WTC11 (cell line): ENCODE measurements around the gene BCAS3. TPM values are rescaled to one million over a fixed set of nuclear protein-coding genes. Genes with fewer than 3 reads are reported as not detected.

Source experiments
- ATAC-seq: fragments of 200-7000 bp; cut with Tn5 transposase; 2 replicates; pipeline ENCODE4 v1.10.0; 2021; ENCODE audit warnings: mild to moderate bottlenecking, moderate library complexity
- CTCF ChIA-PET: fragments of 300-600 bp; sonication (Branson Sonifier 250); formaldehyde crosslinking; loops from one replicate; lab custom pipeline; 2021; ENCODE audit warnings: antibody characterized with exemption; lab: Charles Lee
- POLR2A ChIA-PET: fragments of 350-600 bp; sonication (Branson Sonifier 250); formaldehyde crosslinking; loops from one replicate; lab custom pipeline; 2021; ENCODE audit warnings: antibody characterized with exemption; lab: Charles Lee
- DNase-seq: peaks from one replicate; pipeline ENCODE4 v3.0.0; 2021; ENCODE audit warnings: low spot score
- H3K27ac Mint-ChIP-seq: 2 replicates; pipeline ENCODE4 v1.8.0; 2021; ENCODE audit warnings: mixed read lengths
- H3K27me3 Mint-ChIP-seq: 2 replicates; pipeline ENCODE4 v1.8.0; 2021; ENCODE audit warnings: low read depth, mild to moderate bottlenecking, moderate library complexity, mixed read lengths
- H3K36me3 Mint-ChIP-seq: 2 replicates; pipeline ENCODE4 v1.8.0; 2021; ENCODE audit warnings: mixed read lengths
- H3K4me1 Mint-ChIP-seq: 2 replicates; pipeline ENCODE4 v1.8.0; 2022; ENCODE audit warnings: mixed read lengths
- H3K4me3 Mint-ChIP-seq: 2 replicates; pipeline ENCODE4 v1.8.0; 2021; ENCODE audit warnings: mild to moderate bottlenecking, moderate library complexity, mixed read lengths
- H3K9me3 Mint-ChIP-seq: 2 replicates; pipeline ENCODE4 v1.8.0; 2021; ENCODE audit warnings: mixed read lengths
- AR ChIP-seq: fragments of 250-450 bp; sonication (Bioruptor Pico); IDR thresholded peaks from 2 replicates; pipeline ENCODE4 v1.9.0; 2021; ENCODE audit warnings: mild to moderate bottlenecking
- CBFB ChIP-seq: sonication (generic); formaldehyde crosslinking; IDR thresholded peaks from 2 replicates; pipeline ENCODE4 v1.8.1; 2022; ENCODE audit warnings: mild to moderate bottlenecking, low read depth, missing genetic modification reagents
- EMX1 ChIP-seq: fragments of 250-450 bp; sonication (Bioruptor Pico); IDR thresholded peaks from 2 replicates; pipeline ENCODE4 v1.8.0; 2021; ENCODE audit warnings: mild to moderate bottlenecking
- KAT7 ChIP-seq: sonication (generic); formaldehyde crosslinking; IDR thresholded peaks from 2 replicates; pipeline ENCODE4 v1.8.1; 2023; ENCODE audit warnings: missing genetic modification reagents, mild to moderate bottlenecking, borderline replicate concordance
- MAX ChIP-seq: sonication (generic); formaldehyde crosslinking; IDR thresholded peaks from 2 replicates; pipeline ENCODE4 v1.8.0; 2022; ENCODE audit warnings: mild to moderate bottlenecking, missing genetic modification reagents
- NFATC4 ChIP-seq: fragments of 250-450 bp; sonication (Bioruptor Pico); IDR thresholded peaks from 2 replicates; pipeline ENCODE4 v1.9.0; 2021; ENCODE audit warnings: mild to moderate bottlenecking
- NFE2L1 ChIP-seq: sonication (generic); formaldehyde crosslinking; IDR thresholded peaks from 2 replicates; pipeline ENCODE4 v1.8.1; 2023; ENCODE audit warnings: missing genetic modification reagents
- NR2C2 ChIP-seq: sonication (generic); formaldehyde crosslinking; IDR thresholded peaks from 2 replicates; pipeline ENCODE4 v1.8.0; 2022; ENCODE audit warnings: mild to moderate bottlenecking, missing genetic modification reagents
- NR3C1 ChIP-seq: sonication (generic); formaldehyde crosslinking; conservative IDR thresholded peaks from 2 replicates; pipeline ENCODE4 v1.8.1; 2023; ENCODE audit warnings: low read depth, mild to moderate bottlenecking, missing genetic modification reagents
- OVOL2 ChIP-seq: fragments of 250-450 bp; sonication (Bioruptor Pico); IDR thresholded peaks from 2 replicates; pipeline ENCODE4 v1.9.0; 2021; ENCODE audit warnings: mild to moderate bottlenecking, borderline replicate concordance
- PRRX2 ChIP-seq: fragments of 250-450 bp; sonication (Bioruptor Pico); IDR thresholded peaks from 2 replicates; pipeline ENCODE4 v1.8.0; 2021; ENCODE audit warnings: mild to moderate bottlenecking
- STAT6 ChIP-seq: sonication (generic); formaldehyde crosslinking; conservative IDR thresholded peaks from 2 replicates; pipeline ENCODE4 v1.8.1; 2023; ENCODE audit warnings: mild to moderate bottlenecking, low read depth, missing genetic modification reagents, moderate library complexity
- ZNF219 ChIP-seq: sonication (generic); formaldehyde crosslinking; IDR thresholded peaks from 2 replicates; pipeline ENCODE4 v1.8.0; 2023; ENCODE audit warnings: missing genetic modification reagents, mild to moderate bottlenecking, borderline replicate concordance
- ZNF671 ChIP-seq: fragments of 250-450 bp; sonication (Bioruptor Pico); IDR thresholded peaks from 2 replicates; pipeline ENCODE4 v1.8.0; 2021; ENCODE audit warnings: mild to moderate bottlenecking
- total RNA-seq: library from RNA; stranded (reverse); gene quantifications from 3 replicates; pipeline ENCODE4 v1.2.3, GENCODE V29; 2021
- TF ChIP-seq, protein P1 (sequence below): sonication (generic); formaldehyde crosslinking; IDR thresholded peaks from 2 replicates; pipeline ENCODE4 v1.8.1; 2023; ENCODE audit warnings: mild to moderate bottlenecking, missing genetic modification reagents, moderate library complexity
- TF ChIP-seq, protein P2 (sequence below): sonication (generic); formaldehyde crosslinking; IDR thresholded peaks from 2 replicates; pipeline ENCODE4 v1.8.0; 2022; ENCODE audit warnings: mild to moderate bottlenecking, missing genetic modification reagents
- TF ChIP-seq, protein P3 (sequence below): fragments of 250-450 bp; sonication (Bioruptor Pico); IDR thresholded peaks from 2 replicates; pipeline ENCODE4 v1.9.0; 2021; ENCODE audit warnings: moderate library complexity, mild to moderate bottlenecking, inconsistent platforms, borderline replicate concordance
- TF ChIP-seq, protein P4 (sequence below): sonication (generic); formaldehyde crosslinking; IDR thresholded peaks from 2 replicates; pipeline ENCODE4 v1.8.1; 2022; ENCODE audit warnings: mild to moderate bottlenecking, moderate library complexity, missing genetic modification reagents

The BCAS3 gene
- total RNA-seq, 1 experiment from 2014 or later: 15.5 TPM

DNA sequence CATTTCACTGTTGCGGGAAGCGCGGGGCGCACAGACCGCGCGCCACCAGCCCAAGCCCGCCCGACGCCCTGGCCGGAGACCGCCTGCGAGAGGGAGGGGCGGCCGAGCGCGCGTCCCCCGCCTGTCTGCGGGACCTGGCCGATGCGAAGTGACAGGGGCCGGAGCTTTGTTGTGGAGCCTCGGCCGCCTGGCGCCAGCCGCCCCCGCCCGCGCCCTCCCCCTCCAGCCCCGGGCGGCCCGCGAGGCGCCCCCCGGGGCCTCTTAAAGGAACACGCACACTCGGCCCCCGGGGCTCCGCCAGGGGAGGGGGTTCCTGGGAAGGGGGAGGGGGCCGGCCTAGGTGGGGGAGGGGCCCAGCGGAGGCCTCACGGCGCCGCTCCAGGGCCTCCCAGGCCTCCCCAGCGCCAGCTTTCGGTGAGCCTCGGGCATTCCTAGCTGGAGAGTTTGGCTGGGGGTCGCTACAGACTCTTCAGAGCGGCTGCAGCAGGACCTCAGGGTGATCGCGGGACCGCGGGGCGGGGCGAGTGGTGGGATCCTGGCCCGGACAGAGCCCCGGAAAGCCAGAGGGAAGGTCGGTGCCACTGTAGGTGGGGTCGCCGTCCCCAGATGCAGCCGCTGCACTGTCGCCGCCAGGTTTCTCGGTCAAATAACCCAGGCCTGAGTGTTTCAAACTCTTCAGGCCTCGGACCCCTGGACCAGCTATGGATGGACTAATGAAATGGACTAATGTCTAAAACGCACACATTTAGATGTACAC, 719.6 kb downstream of the BCAS3 start:
- H3K36me3 Mint-ChIP-seq: no peaks in the 10 kb centered on the region
- peak; percentile 59 for DNase-seq
- TF ChIP-seq CBFB (CRISPR knock-in tag) (no peak), PRRX2 (no peak), ZNF671 (no peak), AR (CRISPR knock-in tag) (no peak), KAT7 (CRISPR knock-in tag) (no peak), STAT6 (CRISPR knock-in tag) (no peak), EMX1 (CRISPR knock-in tag) (no peak), OVOL2 (CRISPR knock-in tag) (no peak), NR3C1 (no peak), NR2C2 (CRISPR knock-in tag) (no peak)
- TF ChIP-seq, protein P1, sequence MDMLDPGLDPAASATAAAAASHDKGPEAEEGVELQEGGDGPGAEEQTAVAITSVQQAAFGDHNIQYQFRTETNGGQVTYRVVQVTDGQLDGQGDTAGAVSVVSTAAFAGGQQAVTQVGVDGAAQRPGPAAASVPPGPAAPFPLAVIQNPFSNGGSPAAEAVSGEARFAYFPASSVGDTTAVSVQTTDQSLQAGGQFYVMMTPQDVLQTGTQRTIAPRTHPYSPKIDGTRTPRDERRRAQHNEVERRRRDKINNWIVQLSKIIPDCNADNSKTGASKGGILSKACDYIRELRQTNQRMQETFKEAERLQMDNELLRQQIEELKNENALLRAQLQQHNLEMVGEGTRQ (CRISPR knock-in tag): no peak
- TF ChIP-seq, protein P2, sequence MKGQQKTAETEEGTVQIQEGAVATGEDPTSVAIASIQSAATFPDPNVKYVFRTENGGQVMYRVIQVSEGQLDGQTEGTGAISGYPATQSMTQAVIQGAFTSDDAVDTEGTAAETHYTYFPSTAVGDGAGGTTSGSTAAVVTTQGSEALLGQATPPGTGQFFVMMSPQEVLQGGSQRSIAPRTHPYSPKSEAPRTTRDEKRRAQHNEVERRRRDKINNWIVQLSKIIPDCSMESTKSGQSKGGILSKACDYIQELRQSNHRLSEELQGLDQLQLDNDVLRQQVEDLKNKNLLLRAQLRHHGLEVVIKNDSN (CRISPR knock-in tag): no peak
- TF ChIP-seq, protein P3, sequence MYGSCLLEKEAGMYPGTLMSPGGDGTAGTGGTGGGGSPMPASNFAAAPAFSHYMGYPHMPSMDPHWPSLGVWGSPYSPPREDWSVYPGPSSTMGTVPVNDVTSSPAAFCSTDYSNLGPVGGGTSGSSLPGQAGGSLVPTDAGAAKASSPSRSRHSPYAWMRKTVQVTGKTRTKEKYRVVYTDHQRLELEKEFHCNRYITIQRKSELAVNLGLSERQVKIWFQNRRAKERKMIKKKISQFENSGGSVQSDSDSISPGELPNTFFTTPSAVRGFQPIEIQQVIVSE (CRISPR knock-in tag): no peak
- ChIA-PET CTCF (interaction anchor here (0.6 to 2.0 kb wide), 5 partner anchors 12 to 677 kb away, joined by 3 to 10 read pairs (median 4); no protein-coding TSS in a partner anchor), POLR2A (no interaction called here)
- ATAC-seq: peak; percentile 6
- H3K4me1 Mint-ChIP-seq: peaks cover 25% of the 10 kb centered on the region
- no peaks in the 10 kb centered on the region for H3K9me3 Mint-ChIP-seq
- peaks cover 95% of the 10 kb centered on the region for H3K27me3 Mint-ChIP-seq
- peak overlapping the region; percentile 62 for H3K4me3 Mint-ChIP-seq
- H3K27ac Mint-ChIP-seq: no peak overlapping the region

- Mint-ChIP-seq H3K36me3 (no peaks in the 10 kb centered on the region), H3K4me1 (peaks cover 39% of the 10 kb centered on the region), H3K27me3 (peaks cover 95% of the 10 kb centered on the region), H3K27ac (no peak overlapping the region), H3K4me3 (peak overlapping the region; percentile 62)
- no peak for ATAC-seq
- CTCF ChIA-PET: interaction anchor here (0.6 to 4.2 kb wide), 2 partner anchors 12 to 328 kb away, joined by 3 to 37 read pairs; no protein-coding TSS in a partner anchor
- no peak for TF ChIP-seq NFATC4 (CRISPR knock-in tag)
- no peak for TF ChIP-seq ZNF219 (CRISPR knock-in tag)
- TF ChIP-seq MAX (CRISPR knock-in tag): no peak
- TF ChIP-seq CBFB (CRISPR knock-in tag): no peak
- TF ChIP-seq, protein P4, sequence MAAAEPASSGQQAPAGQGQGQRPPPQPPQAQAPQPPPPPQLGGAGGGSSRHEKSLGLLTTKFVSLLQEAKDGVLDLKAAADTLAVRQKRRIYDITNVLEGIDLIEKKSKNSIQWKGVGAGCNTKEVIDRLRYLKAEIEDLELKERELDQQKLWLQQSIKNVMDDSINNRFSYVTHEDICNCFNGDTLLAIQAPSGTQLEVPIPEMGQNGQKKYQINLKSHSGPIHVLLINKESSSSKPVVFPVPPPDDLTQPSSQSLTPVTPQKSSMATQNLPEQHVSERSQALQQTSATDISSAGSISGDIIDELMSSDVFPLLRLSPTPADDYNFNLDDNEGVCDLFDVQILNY (CRISPR knock-in tag): no peak
- no peak for TF ChIP-seq NFE2L1
- TF ChIP-seq, all 79 proteins: peak for 0
- no peaks in the 10 kb centered on the region for H3K9me3 Mint-ChIP-seq
- no peak for DNase-seq
- POLR2A ChIA-PET: interaction anchor here (0.8 kb wide), 1 partner anchor 10 kb away, joined by 3 read pairs; no protein-coding TSS in a partner anchor
These were observed 721.1 kb downstream of the BCAS3 start for GRCh38 chr17:61398721-61399130.
